ENCODE measurements around the gene SPG21.

SPG21 gene

DNA sequence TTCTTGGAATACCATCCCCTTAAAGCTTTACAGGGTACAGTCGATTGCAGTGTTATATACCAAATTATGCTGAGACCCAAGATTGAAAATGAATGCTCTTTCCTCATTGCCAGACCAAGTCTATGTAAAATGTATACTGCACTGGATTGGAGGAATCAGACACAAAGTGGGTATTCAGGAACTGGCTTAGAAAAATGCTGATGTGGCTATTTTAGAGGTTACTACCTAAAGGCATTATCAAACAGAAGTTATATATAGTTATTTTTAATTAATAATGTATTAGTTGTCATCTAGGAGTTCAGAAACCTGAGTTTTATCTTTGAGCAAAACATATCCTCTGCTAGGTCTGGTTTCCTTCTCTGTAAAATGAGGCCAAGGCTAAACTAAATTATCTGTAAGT lies 3.6 kb upstream of the SPG21 start:
- Histone ChIP-seq H3K4me1 (no peaks in the 10 kb centered on the region), H3K79me2 (no peaks in the 10 kb centered on the region), H3K27me3 (ENCODE audit: control insufficient read depth, insufficient read depth, low read length) (no peaks in the 10 kb centered on the region), H3K9ac (no peak overlapping the region), H3K4me2 (ENCODE audit: low read length) (no peak overlapping the region), H3K36me3 (ENCODE audit: control insufficient read depth, insufficient read depth, low read length) (no peaks in the 10 kb centered on the region), H2AFZ (no peak overlapping the region), H3K9me3 (ENCODE audit: control insufficient read depth, low read length) (no peaks in the 10 kb centered on the region), H3K27ac (no peak overlapping the region), H3K4me3 (ENCODE audit: low read depth, low read length) (no peak overlapping the region)
- TF ChIP-seq, protein P1, sequence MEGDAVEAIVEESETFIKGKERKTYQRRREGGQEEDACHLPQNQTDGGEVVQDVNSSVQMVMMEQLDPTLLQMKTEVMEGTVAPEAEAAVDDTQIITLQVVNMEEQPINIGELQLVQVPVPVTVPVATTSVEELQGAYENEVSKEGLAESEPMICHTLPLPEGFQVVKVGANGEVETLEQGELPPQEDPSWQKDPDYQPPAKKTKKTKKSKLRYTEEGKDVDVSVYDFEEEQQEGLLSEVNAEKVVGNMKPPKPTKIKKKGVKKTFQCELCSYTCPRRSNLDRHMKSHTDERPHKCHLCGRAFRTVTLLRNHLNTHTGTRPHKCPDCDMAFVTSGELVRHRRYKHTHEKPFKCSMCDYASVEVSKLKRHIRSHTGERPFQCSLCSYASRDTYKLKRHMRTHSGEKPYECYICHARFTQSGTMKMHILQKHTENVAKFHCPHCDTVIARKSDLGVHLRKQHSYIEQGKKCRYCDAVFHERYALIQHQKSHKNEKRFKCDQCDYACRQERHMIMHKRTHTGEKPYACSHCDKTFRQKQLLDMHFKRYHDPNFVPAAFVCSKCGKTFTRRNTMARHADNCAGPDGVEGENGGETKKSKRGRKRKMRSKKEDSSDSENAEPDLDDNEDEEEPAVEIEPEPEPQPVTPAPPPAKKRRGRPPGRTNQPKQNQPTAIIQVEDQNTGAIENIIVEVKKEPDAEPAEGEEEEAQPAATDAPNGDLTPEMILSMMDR (IDR thresholded peaks at IDR 0.05), result no peak

DNA sequence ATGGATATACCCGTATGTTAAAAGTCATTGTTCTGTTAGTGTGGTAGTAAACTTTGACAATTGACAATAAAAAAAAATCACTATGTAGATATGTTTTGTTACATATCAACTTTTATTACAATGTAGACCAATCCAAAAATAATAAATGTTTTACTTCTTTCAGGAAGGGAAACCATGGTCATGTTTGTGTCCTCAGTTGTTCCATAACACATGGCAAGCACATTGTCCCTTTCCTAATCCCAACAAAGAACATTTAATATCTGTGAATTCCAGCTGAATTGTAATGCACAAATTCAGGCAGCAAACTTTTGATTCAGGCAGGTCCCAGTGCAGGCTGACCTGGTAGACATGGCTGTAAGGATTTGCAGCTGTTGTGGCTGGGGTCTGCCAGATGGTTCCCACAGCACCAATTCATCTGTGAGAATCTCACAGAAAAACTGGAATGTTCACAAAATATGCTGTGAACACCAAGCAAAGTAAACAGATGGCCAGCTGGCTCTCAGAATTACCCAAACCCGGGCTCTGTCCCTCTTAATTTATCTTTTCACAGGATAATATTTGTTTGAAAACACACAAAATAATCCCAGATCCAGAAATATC lies 1.9 kb upstream of the SPG21 start:
- Histone ChIP-seq H3K4me2 (ENCODE audit: low read length) (no peak overlapping the region), H3K36me3 (ENCODE audit: control insufficient read depth, insufficient read depth, low read length) (no peaks in the 10 kb centered on the region), H2AFZ (peak overlapping the region; percentile 8), H3K27me3 (ENCODE audit: control insufficient read depth, insufficient read depth, low read length) (no peaks in the 10 kb centered on the region), H3K9me3 (ENCODE audit: control insufficient read depth, low read length) (no peaks in the 10 kb centered on the region), H3K79me2 (no peaks in the 10 kb centered on the region), H3K27ac (no peak overlapping the region), H3K9ac (no peak overlapping the region), H3K4me3 (ENCODE audit: low read depth, low read length) (no peak overlapping the region), H3K4me1 (no peaks in the 10 kb centered on the region)
- TF ChIP-seq, protein P1 (IDR thresholded peaks at IDR 0.05), result no peak

DNA sequence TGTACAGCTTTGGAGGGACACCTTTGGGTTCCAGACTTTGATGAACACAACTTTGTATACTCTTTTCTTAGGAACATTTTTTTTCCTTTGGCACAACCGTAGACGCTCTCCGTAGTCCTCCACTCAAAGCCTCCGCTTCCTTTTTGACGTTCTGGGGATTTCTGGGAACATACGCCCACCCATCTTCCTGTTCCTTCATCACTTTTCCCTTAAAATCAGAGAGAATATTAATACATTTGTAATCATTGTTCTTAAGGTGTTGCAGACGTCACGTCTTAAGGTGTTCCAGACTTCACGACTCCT lies 405 bp upstream of the SPG21 start:
- H3K27me3 ChIP-seq (ENCODE audit: control insufficient read depth, insufficient read depth, low read length), result no peaks in the 10 kb centered on the region
- no peaks in the 10 kb centered on the region for H3K4me1 ChIP-seq
- H3K27ac ChIP-seq, result peak overlapping the region; percentile 81
- H3K79me2 ChIP-seq, result no peaks in the 10 kb centered on the region
- H3K36me3 ChIP-seq (ENCODE audit: control insufficient read depth, insufficient read depth, low read length), result no peaks in the 10 kb centered on the region
- peak overlapping the region; percentile 71 for H3K4me2 ChIP-seq (ENCODE audit: low read length)
- no peaks in the 10 kb centered on the region for H3K9me3 ChIP-seq (ENCODE audit: control insufficient read depth, low read length)
- TF ChIP-seq, protein P1 (IDR thresholded peaks at IDR 0.05), result no peak
- H3K9ac ChIP-seq, result peak overlapping the region; percentile 35
- peak overlapping the region; percentile 74 for H3K4me3 ChIP-seq (ENCODE audit: low read depth, low read length)
- peak overlapping the region; percentile 85 for H2AFZ ChIP-seq

DNA sequence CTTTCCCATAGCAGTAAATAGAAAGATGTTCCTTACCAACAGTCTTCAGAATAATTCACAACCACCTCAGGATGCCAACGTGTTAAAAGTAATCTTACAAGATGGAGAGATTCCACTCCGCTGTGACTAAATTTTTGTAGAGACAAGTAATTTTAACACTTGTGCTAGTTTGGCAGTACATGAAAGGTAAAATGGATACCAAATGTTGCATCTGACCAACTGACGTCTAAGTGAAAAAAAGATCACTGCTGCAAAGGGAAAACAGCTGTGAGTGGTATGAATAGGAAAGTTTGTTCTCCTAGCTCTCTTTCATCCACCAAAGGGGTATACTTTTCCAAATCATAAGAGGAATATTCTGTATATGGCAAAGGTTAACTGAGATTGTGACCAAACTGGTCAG lies 2.6 kb downstream of the SPG21 start:
- no peaks in the 10 kb centered on the region for H3K79me2 ChIP-seq
- no peaks in the 10 kb centered on the region for H3K9me3 ChIP-seq (ENCODE audit: control insufficient read depth, low read length)
- TF ChIP-seq, protein P1 (IDR thresholded peaks at IDR 0.05), result no peak
- no peak overlapping the region for H3K9ac ChIP-seq
- H3K36me3 ChIP-seq (ENCODE audit: control insufficient read depth, insufficient read depth, low read length), result no peaks in the 10 kb centered on the region
- no peaks in the 10 kb centered on the region for H3K27me3 ChIP-seq (ENCODE audit: control insufficient read depth, insufficient read depth, low read length)
- H3K4me3 ChIP-seq (ENCODE audit: low read depth, low read length), result no peak overlapping the region
- peak overlapping the region; percentile 14 for H3K4me2 ChIP-seq (ENCODE audit: low read length)
- no peak overlapping the region for H2AFZ ChIP-seq
- H3K4me1 ChIP-seq, result no peaks in the 10 kb centered on the region
- H3K27ac ChIP-seq, result no peak overlapping the region

DNA sequence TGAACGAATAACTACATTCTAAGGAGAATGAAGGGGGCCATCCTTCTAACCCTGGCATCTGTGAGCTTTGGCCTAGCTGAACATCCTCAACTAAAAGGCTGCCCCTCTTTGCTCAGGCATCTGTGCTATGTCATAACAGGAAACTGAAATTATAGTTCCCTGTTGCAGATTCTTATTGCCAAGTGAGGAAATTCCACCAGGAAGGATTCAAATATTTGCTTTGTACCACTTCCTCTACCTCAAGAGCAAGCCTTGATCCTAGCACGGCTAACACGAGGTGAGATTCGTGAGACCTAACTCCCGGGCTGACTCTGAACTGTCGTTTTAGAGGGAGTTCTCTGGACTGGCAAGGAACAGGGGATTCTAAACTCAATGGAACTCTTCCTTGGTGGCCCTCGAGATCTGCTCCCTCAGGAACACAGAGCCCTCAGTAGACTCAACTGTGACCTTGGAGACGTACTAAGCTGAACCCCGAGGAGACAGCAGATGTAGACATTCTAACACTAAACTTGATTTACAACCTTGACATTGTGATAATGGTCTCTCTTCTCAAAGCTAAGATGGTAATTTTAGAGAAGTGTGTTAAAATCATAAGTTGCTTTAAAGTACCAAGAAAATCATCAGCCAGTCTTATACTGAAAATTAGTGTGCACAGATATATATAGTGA lies 4.2 kb downstream of the SPG21 start:
- Histone ChIP-seq H3K36me3 (ENCODE audit: control insufficient read depth, insufficient read depth, low read length) (no peaks in the 10 kb centered on the region), H3K4me1 (no peaks in the 10 kb centered on the region), H3K4me2 (ENCODE audit: low read length) (no peak overlapping the region), H3K27me3 (ENCODE audit: control insufficient read depth, insufficient read depth, low read length) (no peaks in the 10 kb centered on the region), H3K9me3 (ENCODE audit: control insufficient read depth, low read length) (no peaks in the 10 kb centered on the region), H3K27ac (no peak overlapping the region), H3K79me2 (no peaks in the 10 kb centered on the region), H3K4me3 (ENCODE audit: low read depth, low read length) (no peak overlapping the region), H2AFZ (no peak overlapping the region), H3K9ac (no peak overlapping the region)
- TF ChIP-seq, protein P1 (IDR thresholded peaks at IDR 0.05), result no peak

All from parathyroid adenoma (tissue), 2 donors.